IMR-90 (cell line): Measurements from ENCODE around the gene GOLGA5. TPM values are rescaled to one million over a fixed set of nuclear protein-coding genes. Genes with fewer than 3 reads are reported as not detected.

Experiments used
- ATAC-seq: fragments of 200-7000 bp; cut with Tn5 transposase; 2 replicates; pipeline ENCODE4 v1.9.1; 2020; ENCODE audit warnings: low read depth, mild to moderate bottlenecking, moderate library complexity
- BruUV-seq: library from RNA; stranded (reverse); fragments of 400-500 nt; replicated peaks from 2 replicates; lab custom pipeline; 2021; lab: Mats Ljungman, UMichigan
- CTCF ChIA-PET: fragments of 300-600 bp; formaldehyde crosslinking; extraction: SDS; loops from one replicate; lab custom pipeline; 2021; ENCODE audit warnings: antibody characterized with exemption; lab: Yijun Ruan, JAX
- POLR2A ChIA-PET: fragments of 300-600 bp; sonication (Branson Sonifier 250); formaldehyde crosslinking; loops from one replicate; lab custom pipeline; 2022; ENCODE audit warnings: antibody characterized with exemption; ENCODE audit not compliant: unreplicated experiment; lab: Charles Lee
- DNase-seq: peaks from one replicate; pipeline ENCODE4 v3.0.0; 2013
- H2AFZ ChIP-seq: replicated peaks from 2 replicates; pipeline ENCODE3; 2013; ENCODE audit warnings: low read length, mild to moderate bottlenecking; ENCODE audit not compliant: poor library complexity
- H2AK5ac ChIP-seq: 2 replicates; pipeline ENCODE4 v1.6.1; 2013; ENCODE audit warnings: low read depth, low read length, inconsistent platforms
- H2AK9ac ChIP-seq: replicated peaks from 2 replicates; pipeline ENCODE3; 2013; ENCODE audit warnings: mild to moderate bottlenecking, low read depth, low read length, moderate library complexity; ENCODE audit not compliant: poor library complexity
- H2BK120ac ChIP-seq: 2 replicates; pipeline ENCODE4 v1.6.1; 2013; ENCODE audit warnings: low read depth, low read length, inconsistent platforms
- H2BK15ac ChIP-seq: 3 replicates; pipeline ENCODE4 v1.6.1; 2013; ENCODE audit warnings: low read depth, low read length, inconsistent platforms
- H2BK20ac ChIP-seq: 2 replicates; pipeline ENCODE4 v1.6.1; 2013; ENCODE audit warnings: low read depth, mild to moderate bottlenecking, inconsistent platforms, low read length, moderate library complexity
- H2BK5ac ChIP-seq: 2 replicates; pipeline ENCODE4 v1.6.1; 2013; ENCODE audit warnings: mild to moderate bottlenecking, low read depth, low read length, inconsistent platforms; ENCODE audit not compliant: poor library complexity, severe bottlenecking
- H3K14ac ChIP-seq: replicated peaks from 2 replicates; pipeline ENCODE4 v1.6.1; 2013; ENCODE audit warnings: low read depth, low read length, inconsistent platforms
- H3K18ac ChIP-seq: 2 replicates; pipeline ENCODE4 v1.6.1; 2013; ENCODE audit warnings: low read depth, low read length, control low read depth
- H3K23ac ChIP-seq: 2 replicates; pipeline ENCODE4 v1.6.1; 2013; ENCODE audit warnings: low read depth, low read length, inconsistent platforms
- H3K27ac ChIP-seq: 2 replicates; pipeline ENCODE4 v1.5.1; 2013; ENCODE audit warnings: mild to moderate bottlenecking, control low read depth, low read length; ENCODE audit not compliant: insufficient read depth
- H3K27me3 ChIP-seq: 2 replicates; pipeline ENCODE4 v1.6.1; 2013; ENCODE audit warnings: low read length; ENCODE audit not compliant: control insufficient read depth, insufficient read depth
- H3K36me3 ChIP-seq: 2 replicates; pipeline ENCODE4 v1.6.1; 2013; ENCODE audit warnings: low read length, mixed read lengths; ENCODE audit not compliant: control insufficient read depth, insufficient read depth
- H3K4ac ChIP-seq: 2 replicates; pipeline ENCODE4 v1.6.1; 2013; ENCODE audit warnings: low read depth, low read length, inconsistent platforms
- H3K4me1 ChIP-seq: 2 replicates; pipeline ENCODE4 v1.6.1; 2013; ENCODE audit warnings: low read length, mixed read lengths; ENCODE audit not compliant: control insufficient read depth, insufficient read depth
- H3K4me2 ChIP-seq: 2 replicates; pipeline ENCODE4 v1.6.1; 2013; ENCODE audit warnings: low read depth, mild to moderate bottlenecking, control low read depth, low read length, moderate library complexity
- H3K4me3 ChIP-seq: 2 replicates; pipeline ENCODE4 v1.5.1; 2013; ENCODE audit warnings: low read depth, mild to moderate bottlenecking, control low read depth, low read length, moderate library complexity; ENCODE audit not compliant: insufficient read depth
- H3K56ac ChIP-seq: 2 replicates; pipeline ENCODE4 v1.6.1; 2013; ENCODE audit warnings: low read length, inconsistent platforms; ENCODE audit not compliant: insufficient read depth; ENCODE audit errors: extremely low read depth
- H3K79me1 ChIP-seq, 2 experiments: 2 replicates each; pipeline ENCODE4 v1.6.1; 2013; ENCODE audit warnings: low read length in 2 of 2, inconsistent platforms in 1 of 2, low read depth in 1 of 2
- H3K9ac ChIP-seq: 2 replicates; pipeline ENCODE4 v1.6.1; 2013; ENCODE audit warnings: low read depth, low read length, control low read depth
- H3K9me1 ChIP-seq: 2 replicates; pipeline ENCODE4 v1.6.1; 2013; ENCODE audit warnings: low read length, inconsistent platforms; ENCODE audit not compliant: insufficient read depth
- H3K9me3 ChIP-seq: 2 replicates; pipeline ENCODE4 v1.6.1; 2013; ENCODE audit warnings: low read length; ENCODE audit not compliant: control insufficient read depth, insufficient read depth
- H4K20me1 ChIP-seq: 2 replicates; pipeline ENCODE4 v1.6.1; 2013; ENCODE audit warnings: low read length, inconsistent platforms; ENCODE audit not compliant: insufficient read depth
- H4K5ac ChIP-seq: 2 replicates; pipeline ENCODE4 v1.6.1; 2013; ENCODE audit warnings: mild to moderate bottlenecking, low read depth, low read length, control low read depth
- H4K8ac ChIP-seq, 2 experiments: 2 replicates each; pipeline ENCODE4 v1.6.1; 2013; ENCODE audit warnings: low read depth in 2 of 2, low read length in 2 of 2, control low read depth in 1 of 2, inconsistent platforms in 1 of 2
- H4K91ac ChIP-seq: 2 replicates; pipeline ENCODE4 v1.6.1; 2013; ENCODE audit warnings: low read depth, low read length, inconsistent platforms; ENCODE audit not compliant: insufficient read depth
- BHLHE40 ChIP-seq: fragments of 150-350 bp; IDR thresholded peaks from 2 replicates; pipeline ENCODE4 v1.6.1; 2016; ENCODE audit warnings: mild to moderate bottlenecking, low read depth, low read length
- CEBPB ChIP-seq: IDR thresholded peaks from 2 replicates; pipeline ENCODE4 v1.6.1; 2012; ENCODE audit warnings: low read depth, low read length, improper control_type of control experiment
- CHD1 ChIP-seq: IDR thresholded peaks from 2 replicates; pipeline ENCODE4 v1.6.1; 2012; ENCODE audit warnings: low read depth, low read length, improper control_type of control experiment
- CTCF ChIP-seq: conservative IDR thresholded peaks from 2 replicates; pipeline ENCODE4 v1.5.1; 2012; ENCODE audit warnings: mild to moderate bottlenecking, low read depth, low read length, improper control_type of control experiment
- ELK1 ChIP-seq: fragments of 150-350 bp; IDR thresholded peaks from 2 replicates; pipeline ENCODE4 v1.6.1; 2016; ENCODE audit warnings: low read depth, mild to moderate bottlenecking, low read length, moderate library complexity, borderline replicate concordance
- FOS ChIP-seq: fragments of 150-350 bp; IDR thresholded peaks from 2 replicates; pipeline ENCODE4 v1.6.1; 2016; ENCODE audit warnings: low read depth, low read length
- MAFK ChIP-seq: IDR thresholded peaks from 2 replicates; pipeline ENCODE4 v1.6.1; 2012; ENCODE audit warnings: low read depth, low read length, improper control_type of control experiment
- MAZ ChIP-seq: IDR thresholded peaks from 2 replicates; pipeline ENCODE4 v1.6.1; 2012; ENCODE audit warnings: low read depth, mild to moderate bottlenecking, low read length, improper control_type of control experiment, moderate library complexity, borderline replicate concordance
- MXI1 ChIP-seq: IDR thresholded peaks from 2 replicates; pipeline ENCODE4 v1.6.1; 2012; ENCODE audit warnings: low read depth, mild to moderate bottlenecking, low read length, moderate library complexity, borderline replicate concordance
- NFE2L2 ChIP-seq: fragments of 150-350 bp; IDR thresholded peaks from 2 replicates; pipeline ENCODE4 v1.6.1; 2016; ENCODE audit warnings: low read depth, mild to moderate bottlenecking, low read length
- POLR2A ChIP-seq: IDR thresholded peaks from 2 replicates; pipeline ENCODE4 v1.6.1; 2012; ENCODE audit warnings: mild to moderate bottlenecking, low read depth, low read length
- RAD21 ChIP-seq: IDR thresholded peaks from 2 replicates; pipeline ENCODE4 v1.6.1; 2012; ENCODE audit warnings: low read length, improper control_type of control experiment
- RCOR1 ChIP-seq: IDR thresholded peaks from 2 replicates; pipeline ENCODE4 v1.6.1; 2012; ENCODE audit warnings: mild to moderate bottlenecking, low read length, improper control_type of control experiment; ENCODE audit not compliant: insufficient replicate concordance
- RFX5 ChIP-seq: IDR thresholded peaks from 2 replicates; pipeline ENCODE4 v1.8.0; 2012; ENCODE audit warnings: low read depth, mild to moderate bottlenecking, low read length, moderate library complexity
- SMC3 ChIP-seq: fragments of 150-350 bp; IDR thresholded peaks from 2 replicates; pipeline ENCODE4 v1.6.1; 2016; ENCODE audit warnings: low read depth, mild to moderate bottlenecking, antibody characterized with exemption, low read length, moderate library complexity
- USF2 ChIP-seq: fragments of 150-350 bp; IDR thresholded peaks from 2 replicates; pipeline ENCODE4 v1.6.1; 2017; ENCODE audit warnings: mild to moderate bottlenecking, antibody characterized with exemption, low read length, low read depth
- WGBS, 2 experiments: methylation state at CpG; one replicate each; pipeline versions ENCODE4 v1.1.5 to v1.1.7; 2013; ENCODE audit warnings: missing lambda C conversion rate in 2 of 2; ENCODE audit not compliant: insufficient read length in 1 of 2; ENCODE audit errors: extremely low coverage in 2 of 2; 5-methylcytosine and 5-hydroxymethylcytosine counted together
- dilution Hi-C: fragments of 300-500 bp; cut with HindIII; formaldehyde crosslinking; loops from one replicate; pipeline ENCODE4 v1.14.3; 2018; ENCODE audit warnings: low sequenced_read_pairs; ENCODE audit not compliant: unreplicated experiment
- in situ Hi-C: fragments of 300-500 bp; cut with MboI; formaldehyde crosslinking; loops from 3 replicates; pipeline ENCODE4 v1.14.3; 2019; ENCODE audit warnings: low sequenced_read_pairs, inconsistent platforms, mixed read lengths
- intact Hi-C: fragments of 100-400 bp; cut with micrococcal nuclease; formaldehyde crosslinking; loops from 2 replicates; pipeline ENCODE4 v1.10.0; 2022
- polyA plus RNA-seq, 3 experiments: library from polyadenylated mRNA; depleted of rRNA; stranded (reverse); fragments of >200 nt; gene quantifications; 2 replicates each; pipeline ENCODE4 v1.2.3, GENCODE V29; 2012; ENCODE audit warnings: low replicate concordance in 1 of 3
- total RNA-seq: library from RNA; depleted of rRNA; stranded (reverse); fragments of >200 nt; gene quantifications from 2 replicates; pipeline ENCODE4 v1.2.3, GENCODE V29; 2012

The GOLGA5 gene
- total and polyA plus RNA-seq, 2 of the 4 experiments (the other 2 are of a cell fraction) = 35.0 to 59.5 TPM

- Histone ChIP-seq H3K4ac (no peak overlapping the region), H3K4me2 (no peak overlapping the region), H2BK20ac (no peak overlapping the region), H3K56ac (no peak overlapping the region), H2BK5ac (no peak overlapping the region), H3K9me3 (peaks cover 2% of the 10 kb centered on the region; the same call in 1 of the 2 replicates), H2AK5ac (no peak overlapping the region), H2AK9ac (no peak overlapping the region), H4K20me1 (no peaks in the 10 kb centered on the region), H3K23ac (no peak overlapping the region), H3K14ac (no peak overlapping the region), H3K9ac (no peak overlapping the region), H2AFZ (no peak overlapping the region), H3K79me1 (no peaks in the 10 kb centered on the region), H2BK15ac (no peak overlapping the region), H3K9me1 (0 out of 2 replicates have a peak, but pooled peaks cover 2% of the 10 kb centered on the region), H3K4me3 (no peak overlapping the region), H3K27me3 (no peaks in the 10 kb centered on the region; the same call in 1 of the 2 replicates), H3K4me1 (peaks cover 10% of the 10 kb centered on the region), H4K5ac (no peak overlapping the region), H4K91ac (no peak overlapping the region), H3K18ac (no peak overlapping the region), H4K8ac (no peak overlapping the region), H3K36me3 (no peaks in the 10 kb centered on the region), H3K27ac (no peak overlapping the region), H2BK120ac (no peak overlapping the region)
- TF ChIP-seq BHLHE40 (no peak), NFE2L2 (no peak), CTCF (no peak), RAD21 (no peak), RFX5 (no peak), CEBPB (no peak), MAZ (no peak), FOS (no peak), USF2 (no peak), RCOR1 (no peak), MAFK (no peak), CHD1 (no peak), SMC3 (no peak), POLR2A (no peak), ELK1 (no peak), MXI1 (no peak)
- DNase-seq (no peak), ATAC-seq (no peak)
- dilution Hi-C loops = no loop called here
- intact Hi-C loops = loop anchor here (10.0 kb wide), 1 partner anchor 647 kb away; no protein-coding TSS in a partner anchor
- ChIA-PET POLR2A (no interaction called here), CTCF (interaction anchor here (1.0 to 1.3 kb wide), 2 partner anchors 94 to 95 kb away, joined by 4 to 6 read pairs; no protein-coding TSS in a partner anchor)
- in situ Hi-C loops = loop anchor here (5.0 kb wide), 1 partner anchor 69 kb away; no protein-coding TSS in a partner anchor
- BruUV-seq = no TSS peak
- WGBS, 2 experiments = no CpG with 5 or more reads among the region's 3 CpGs
Observed at GRCh38 chr14:92781350-92781749, 12.8 kb upstream of the GOLGA5 start.
